BLaER1 treated with 17β-estradiol and CSF1 and Interleukin-3, amounts not matched to agents 10 nM and 100 nM (cell line): ENCODE results near the gene ZNF837.
A peak's percentile ranks its signal among the peaks of the same experiment; 100 is the strongest.

Experiments
- H3K27ac ChIP-seq, 11 experiments: shearing (Covaris generic); formaldehyde crosslinking; 2 replicates each; pipeline ENCODE4 v1.8.1; 2022
- H3K27me3 ChIP-seq, 11 experiments: shearing (Covaris generic); formaldehyde crosslinking; 2 replicates each; pipeline ENCODE4 v1.8.1; 2022
- H3K36me3 ChIP-seq, 11 experiments: shearing (Covaris generic); formaldehyde crosslinking; 2 replicates each; pipeline ENCODE4 v1.8.1; 2022
- H3K4me1 ChIP-seq, 10 experiments: shearing (Covaris generic); formaldehyde crosslinking; 2 replicates each; pipeline ENCODE4 v1.8.1; 2022
- H3K4me2 ChIP-seq, 11 experiments: shearing (Covaris generic); formaldehyde crosslinking; 2 replicates each; pipeline ENCODE4 v1.8.1; 2022
- H3K4me3 ChIP-seq, 10 experiments: shearing (Covaris generic); formaldehyde crosslinking; 2 replicates each; pipeline ENCODE4 v1.8.1; 2022
- H3K9ac ChIP-seq, 11 experiments: shearing (Covaris generic); formaldehyde crosslinking; 2 replicates each; pipeline ENCODE4 v1.8.1; 2022
- H3K9me3 ChIP-seq, 11 experiments: shearing (Covaris generic); formaldehyde crosslinking; replicated peaks in 1 of 11; 2 replicates each; pipeline ENCODE4 v1.8.1; 2022
- H4K20me1 ChIP-seq, 11 experiments: shearing (Covaris generic); formaldehyde crosslinking; 2 replicates each; pipeline ENCODE4 v1.8.1; 2022
- Cebpa-rat ChIP-seq, 11 experiments: shearing (Covaris generic); IDR thresholded peaks; 2 replicates each; pipeline ENCODE4 v1.8.1; 2022

Gene ZNF837

GRCh38 chr19:58392945-58393724, 12.3 kb upstream of the ZNF837 start:
- H4K20me1 ChIP-seq = peaks cover 60 to 100% (median 95%) of the 10 kb centered on the region in 11 experiments; a peak in 21 of 22 replicates
- no peak overlapping the region for H3K27ac ChIP-seq
- peaks cover 0 to 16% (median 7%) of the 10 kb centered on the region in 11 experiments; a peak in 12 of 22 replicates for H3K27me3 ChIP-seq
- no peak overlapping the region for H3K4me3 ChIP-seq
- H3K9me3 ChIP-seq = no peaks in the 10 kb centered on the region
- peaks cover 23 to 47% (median 36%) of the 10 kb centered on the region in 10 experiments for H3K4me1 ChIP-seq
- no peak overlapping the region for H3K4me2 ChIP-seq
- peaks cover 73 to 92% (median 82%) of the 10 kb centered on the region in 11 experiments for H3K36me3 ChIP-seq
- H3K9ac ChIP-seq = no peak overlapping the region; a peak in 2 of 22 replicates
- TF ChIP-seq Cebpa-rat (IDR thresholded peaks at IDR 0.05) = no peak

GRCh38 chr19:58388175-58388526, 7.3 kb upstream of the ZNF837 start:
- no peak for TF ChIP-seq Cebpa-rat (IDR thresholded peaks at IDR 0.05)
- peak overlapping the region; percentile 80 to 96 (median 90) for H3K4me3 ChIP-seq
- peak overlapping the region; percentile 88 to 99 (median 96) for H3K4me2 ChIP-seq
- peak overlapping the region; percentile 89 to 98 (median 95) for H3K9ac ChIP-seq
- peaks cover 51 to 81% (median 68%) of the 10 kb centered on the region in 10 experiments for H3K4me1 ChIP-seq
- no peaks in the 10 kb centered on the region for H3K27me3 ChIP-seq
- H4K20me1 ChIP-seq = peaks cover 46 to 60% (median 58%) of the 10 kb centered on the region in 11 experiments; a peak in 21 of 22 replicates
- H3K9me3 ChIP-seq = no peaks in the 10 kb centered on the region
- peaks cover 51 to 56% (median 54%) of the 10 kb centered on the region in 11 experiments for H3K36me3 ChIP-seq
- H3K27ac ChIP-seq = peak overlapping the region in 9 of 11 experiments; percentile 95 to 99 (median 97); a peak in 19 of 22 replicates

- peaks cover 45 to 50% (median 48%) of the 10 kb centered on the region in 11 experiments for H3K36me3 ChIP-seq
- H3K4me2 ChIP-seq = peak overlapping the region; percentile 88 to 99 (median 96)
- peaks cover 40 to 54% (median 52%) of the 10 kb centered on the region in 11 experiments; a peak in 21 of 22 replicates for H4K20me1 ChIP-seq
- peak overlapping the region; percentile 80 to 96 (median 90) for H3K4me3 ChIP-seq
- H3K4me1 ChIP-seq = peaks cover 57 to 86% (median 74%) of the 10 kb centered on the region in 10 experiments
- no peaks in the 10 kb centered on the region for H3K9me3 ChIP-seq
- H3K27me3 ChIP-seq = no peaks in the 10 kb centered on the region
- peak overlapping the region; percentile 89 to 98 (median 95) for H3K9ac ChIP-seq
- no peak for TF ChIP-seq Cebpa-rat (IDR thresholded peaks at IDR 0.05)
- H3K27ac ChIP-seq = peak overlapping the region; percentile 93 to 99 (median 96)
Observed at GRCh38 chr19:58387338-58388174, 6.7 kb upstream of the ZNF837 start.

GRCh38 chr19:58386576-58387337, 5.9 kb upstream of the ZNF837 start, which contains the start of gene RPS5:
RPS5 (plus strand) TSS chr19:58387269; CDS start chr19:58388138, 869 bp downstream.
- TF ChIP-seq Cebpa-rat (IDR thresholded peaks at IDR 0.05) = no peak
- Histone ChIP-seq H3K9ac (peak within 1 kb of the TSS; percentile 89 to 98 (median 95)), H3K27me3 (no peaks in the 10 kb centered on the region), H3K4me1 (peaks cover 65 to 88% (median 81%) of the 10 kb centered on the region in 10 experiments), H4K20me1 (peaks cover 32 to 46% (median 44%) of the 10 kb centered on the region in 11 experiments; a peak in 21 of 22 replicates), H3K4me2 (peak within 1 kb of the TSS; percentile 95 to 99 (median 98)), H3K4me3 (peak within 1 kb of the TSS; percentile 80 to 96 (median 90)), H3K27ac (peak within 1 kb of the TSS; percentile 93 to 99 (median 96)), H3K36me3 (peaks cover 37 to 42% (median 40%) of the 10 kb centered on the region in 11 experiments), H3K9me3 (no peaks in the 10 kb centered on the region)

GRCh38 chr19:58385891-58386575, 5.2 kb upstream of the ZNF837 start:
- peaks cover 25 to 39% (median 36%) of the 10 kb centered on the region in 11 experiments; a peak in 21 of 22 replicates for H4K20me1 ChIP-seq
- TF ChIP-seq Cebpa-rat (IDR thresholded peaks at IDR 0.05) = no peak
- H3K4me2 ChIP-seq = peak overlapping the region; percentile 89 to 99 (median 97)
- no peaks in the 10 kb centered on the region for H3K9me3 ChIP-seq
- peak overlapping the region; percentile 89 to 98 (median 95) for H3K9ac ChIP-seq
- peak overlapping the region; percentile 93 to 99 (median 96) for H3K27ac ChIP-seq
- H3K36me3 ChIP-seq = peaks cover 30 to 34% (median 33%) of the 10 kb centered on the region in 11 experiments
- H3K4me1 ChIP-seq = peaks cover 66 to 83% (median 78%) of the 10 kb centered on the region in 10 experiments
- peak overlapping the region; percentile 80 to 96 (median 90) for H3K4me3 ChIP-seq
- H3K27me3 ChIP-seq = no peaks in the 10 kb centered on the region

GRCh38 chr19:58385313-58385890, 4.6 kb upstream of the ZNF837 start:
- no peak for TF ChIP-seq Cebpa-rat (IDR thresholded peaks at IDR 0.05)
- no peaks in the 10 kb centered on the region for H3K9me3 ChIP-seq
- H4K20me1 ChIP-seq = peaks cover 20 to 33% (median 30%) of the 10 kb centered on the region in 11 experiments; a peak in 21 of 22 replicates
- H3K4me2 ChIP-seq = peak overlapping the region; percentile 89 to 99 (median 97)
- H3K27ac ChIP-seq = peak overlapping the region; percentile 93 to 99 (median 96); a peak in 21 of 22 replicates
- H3K4me3 ChIP-seq = peak overlapping the region in 8 of 10 experiments; percentile 80 to 96 (median 89); a peak in 15 of 20 replicates
- H3K36me3 ChIP-seq = peaks cover 23 to 28% (median 27%) of the 10 kb centered on the region in 11 experiments
- H3K9ac ChIP-seq = peak overlapping the region; percentile 89 to 98 (median 95)
- no peaks in the 10 kb centered on the region for H3K27me3 ChIP-seq
- peaks cover 63 to 77% (median 72%) of the 10 kb centered on the region in 10 experiments for H3K4me1 ChIP-seq

- no peaks in the 10 kb centered on the region for H3K27me3 ChIP-seq
- peaks cover under 1 to 5% (median 4%) of the 10 kb centered on the region in 11 experiments; a peak in 19 of 22 replicates for H3K36me3 ChIP-seq
- peak overlapping the region; percentile 81 to 99 (median 95) for H3K4me2 ChIP-seq
- H4K20me1 ChIP-seq = peaks cover 3 to 9% (median 7%) of the 10 kb centered on the region in 11 experiments; a peak in 19 of 22 replicates
- peaks cover 58 to 75% (median 70%) of the 10 kb centered on the region in 10 experiments for H3K4me1 ChIP-seq
- peak overlapping the region in 10 of 11 experiments; percentile 81 to 96 (median 90); a peak in 19 of 22 replicates for H3K9ac ChIP-seq
- H3K4me3 ChIP-seq = peak overlapping the region in 3 of 10 experiments; percentile 21 to 80 (median 76); a peak in 5 of 20 replicates
- no peak for TF ChIP-seq Cebpa-rat (IDR thresholded peaks at IDR 0.05)
- no peaks in the 10 kb centered on the region for H3K9me3 ChIP-seq
- peak overlapping the region in 10 of 11 experiments; percentile 26 to 96 (median 93); a peak in 16 of 22 replicates for H3K27ac ChIP-seq
Observed at GRCh38 chr19:58382997-58383603, 2.3 kb upstream of the ZNF837 start.
